GM23338 (cell line): Measurements from ENCODE around the gene UNC79. TPM values are rescaled to one million over a fixed set of nuclear protein-coding genes. Genes with fewer than 3 reads are reported as not detected.

ENCODE experiments used
- ATAC-seq: fragments of 200-7000 bp; cut with Tn5 transposase; 3 replicates; pipeline ENCODE4 v1.9.1; 2020
- DNase-seq: peaks from one replicate; pipeline ENCODE4 v3.0.0-alpha.2; 2015; ENCODE audit warnings: low spot score
- H2AFZ ChIP-seq: fragments of 200-600 bp; sonication (generic); 2 replicates; pipeline ENCODE4 v1.8.0; 2016; ENCODE audit warnings: antibody characterized with exemption, mild to moderate bottlenecking, moderate library complexity
- H3F3A ChIP-seq: fragments of 200-600 bp; sonication (generic); replicated peaks from 2 replicates; pipeline ENCODE4 v1.8.0; 2017; ENCODE audit warnings: antibody characterized with exemption, mixed run types, low read depth
- H3K27ac ChIP-seq: fragments of 200-600 bp; sonication (generic); 2 replicates; pipeline ENCODE4 v1.6.1; 2016; ENCODE audit warnings: low read depth
- H3K27me3 ChIP-seq: fragments of 200-600 bp; sonication (generic); 2 replicates; pipeline ENCODE4 v1.8.0; 2016; ENCODE audit warnings: mild to moderate bottlenecking, mixed run types, moderate library complexity; ENCODE audit not compliant: insufficient read depth
- H3K36me3 ChIP-seq: fragments of 200-600 bp; sonication (generic); 2 replicates; pipeline ENCODE4 v1.8.0; 2016; ENCODE audit warnings: mild to moderate bottlenecking; ENCODE audit not compliant: insufficient read depth
- H3K4me1 ChIP-seq: fragments of 200-600 bp; sonication (generic); 2 replicates; pipeline ENCODE4 v1.8.0; 2016; ENCODE audit warnings: mild to moderate bottlenecking, moderate library complexity; ENCODE audit not compliant: insufficient read depth
- H3K4me2 ChIP-seq: fragments of 200-600 bp; sonication (generic); 2 replicates; pipeline ENCODE4 v1.7.1; 2017; ENCODE audit warnings: mixed run types
- H3K4me3 ChIP-seq: fragments of 200-600 bp; sonication (generic); 2 replicates; pipeline ENCODE4 v1.6.1; 2016; ENCODE audit warnings: mixed run types
- H3K79me2 ChIP-seq: fragments of 200-600 bp; sonication (generic); replicated peaks from 2 replicates; pipeline ENCODE4 v1.8.0; 2017; ENCODE audit warnings: mild to moderate bottlenecking; ENCODE audit not compliant: insufficient read depth
- H3K9me2 ChIP-seq: fragments of 200-600 bp; sonication (generic); 2 replicates; pipeline ENCODE4 v1.8.0; 2017; ENCODE audit not compliant: insufficient read depth
- H4K20me1 ChIP-seq: fragments of 200-600 bp; sonication (generic); replicated peaks from 2 replicates; pipeline ENCODE4 v1.8.0; 2017; ENCODE audit warnings: mild to moderate bottlenecking; ENCODE audit not compliant: insufficient read depth
- H3K27ac Mint-ChIP-seq: 2 replicates; pipeline ENCODE4 v1.8.0; 2020; ENCODE audit warnings: inconsistent platforms, mild to moderate bottlenecking, moderate library complexity, mixed read lengths
- H3K27me3 Mint-ChIP-seq: 3 replicates; pipeline ENCODE4 v1.8.0; 2022; ENCODE audit warnings: low read depth, mild to moderate bottlenecking, moderate library complexity, mixed read lengths, inconsistent platforms; ENCODE audit not compliant: insufficient read depth, poor library complexity
- H3K36me3 Mint-ChIP-seq: 3 replicates; pipeline ENCODE4 v1.8.0; 2021; ENCODE audit warnings: low read depth, mild to moderate bottlenecking, inconsistent platforms, moderate library complexity, mixed read lengths
- H3K4me1 Mint-ChIP-seq: 3 replicates; pipeline ENCODE4 v1.8.0; 2020; ENCODE audit warnings: mild to moderate bottlenecking, inconsistent platforms, mixed read lengths
- H3K4me3 Mint-ChIP-seq: 3 replicates; pipeline ENCODE4 v1.8.0; 2021; ENCODE audit warnings: moderate library complexity, mild to moderate bottlenecking, inconsistent platforms, mixed read lengths
- H3K9me3 Mint-ChIP-seq: 3 replicates; pipeline ENCODE4 v1.8.0; 2020; ENCODE audit warnings: moderate library complexity, mild to moderate bottlenecking, inconsistent platforms, mixed read lengths
- CREB1 ChIP-seq: fragments of 250-450 bp; sonication (Bioruptor Pico); IDR thresholded peaks from 2 replicates; pipeline ENCODE4 v1.5.0; 2020; ENCODE audit warnings: low read depth, mild to moderate bottlenecking, moderate library complexity
- CTCF ChIP-seq, 2 experiments: fragments of 200-600 bp in 1 of 2; sonication (generic) in 1 of 2; conservative IDR thresholded peaks; 2 replicates each; pipeline versions ENCODE4 v1.5.1 to v1.6.1; 2016 to 2017; ENCODE audit warnings: antibody characterized with exemption in 2 of 2, low read depth in 2 of 2, mild to moderate bottlenecking in 2 of 2, moderate library complexity in 1 of 2
- ETS1 ChIP-seq: IDR thresholded peaks from 2 replicates; pipeline ENCODE4 v1.6.1; 2016; ENCODE audit warnings: antibody characterized with exemption
- EZH2 ChIP-seq: fragments of 200-600 bp; sonication (generic); IDR thresholded peaks from one replicate; pipeline ENCODE4 v1.8.0; 2017; ENCODE audit warnings: antibody characterized with exemption, mild to moderate bottlenecking, low read depth; ENCODE audit not compliant: unreplicated experiment
- EZH2phosphoT487 ChIP-seq: fragments of 200-600 bp; sonication (generic); IDR thresholded peaks from one replicate; pipeline ENCODE4 v1.8.1; 2018; ENCODE audit warnings: antibody characterized with exemption; ENCODE audit not compliant: unreplicated experiment
- NANOG ChIP-seq: IDR thresholded peaks from 2 replicates; pipeline ENCODE4 v1.6.1; 2016; ENCODE audit warnings: antibody characterized with exemption, borderline replicate concordance
- POLR2AphosphoS5 ChIP-seq: IDR thresholded peaks from 2 replicates; pipeline ENCODE4 v1.6.1; 2016; ENCODE audit warnings: antibody characterized with exemption, low read depth
- ZNF114 ChIP-seq: fragments of 250-450 bp; sonication (Bioruptor Pico); IDR thresholded peaks from 2 replicates; pipeline ENCODE4 v1.5.0; 2020; ENCODE audit warnings: mild to moderate bottlenecking, moderate library complexity
- ZNF331 ChIP-seq: fragments of 250-450 bp; sonication (Bioruptor Pico); IDR thresholded peaks from 2 replicates; pipeline ENCODE4 v1.5.0; 2020; ENCODE audit warnings: low read depth, mild to moderate bottlenecking, moderate library complexity
- polyA plus RNA-seq: library from polyadenylated mRNA; unstranded; fragments of >200 nt; fragmentation: Nextera tagmentation; extraction: Ambion mirVana; gene quantifications from 2 replicates; pipeline ENCODE4 v1.2.1, GENCODE V29; 2016
- total RNA-seq: library from RNA; depleted of rRNA; stranded (reverse); fragments of >200 nt; shearing (Covaris generic); gene quantifications from 2 replicates; pipeline ENCODE4 v1.2.3, GENCODE V29; 2014
- TF ChIP-seq, protein P1 (sequence below): IDR thresholded peaks from one replicate; pipeline ENCODE4 v1.6.1; 2018; ENCODE audit warnings: antibody characterized with exemption; ENCODE audit not compliant: unreplicated experiment

UNC79 gene
- total and polyA plus RNA-seq, 2 experiments from 2014 or later = 1.8 to 3.6 TPM

DNA sequence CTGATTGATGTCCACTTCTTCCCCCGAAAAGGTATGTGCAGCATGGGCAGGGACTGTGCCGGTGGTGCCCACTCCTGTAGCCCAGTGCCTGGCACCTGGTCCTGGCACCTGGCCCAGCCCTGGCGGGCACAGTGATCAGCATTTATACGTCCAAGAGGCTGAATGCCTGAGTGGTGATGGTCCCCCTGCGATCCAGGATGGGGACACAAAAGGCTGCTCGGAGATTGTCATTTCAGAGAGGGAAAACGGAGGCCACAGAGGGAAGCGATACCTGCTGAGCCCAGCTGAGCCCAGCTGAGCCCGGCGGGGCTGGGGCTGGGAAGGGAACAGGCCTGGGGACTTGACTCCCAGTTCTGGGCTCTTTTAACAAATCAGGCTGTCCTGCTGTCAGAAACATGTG lies 301.8 kb downstream of the UNC79 start (continued):
- TF ChIP-seq NANOG (no peak), ETS1 (no peak), ZNF331 (no peak), CTCF (conservative IDR thresholded peaks at IDR 0.05; ENCODE audit: low read depth in 2 of 2) (no peak), CREB1 (no peak), POLR2AphosphoS5 (no peak), EZH2phosphoT487 (no peak), ZNF114 (CRISPR knock-in tag) (no peak)
- TF ChIP-seq, protein P1, sequence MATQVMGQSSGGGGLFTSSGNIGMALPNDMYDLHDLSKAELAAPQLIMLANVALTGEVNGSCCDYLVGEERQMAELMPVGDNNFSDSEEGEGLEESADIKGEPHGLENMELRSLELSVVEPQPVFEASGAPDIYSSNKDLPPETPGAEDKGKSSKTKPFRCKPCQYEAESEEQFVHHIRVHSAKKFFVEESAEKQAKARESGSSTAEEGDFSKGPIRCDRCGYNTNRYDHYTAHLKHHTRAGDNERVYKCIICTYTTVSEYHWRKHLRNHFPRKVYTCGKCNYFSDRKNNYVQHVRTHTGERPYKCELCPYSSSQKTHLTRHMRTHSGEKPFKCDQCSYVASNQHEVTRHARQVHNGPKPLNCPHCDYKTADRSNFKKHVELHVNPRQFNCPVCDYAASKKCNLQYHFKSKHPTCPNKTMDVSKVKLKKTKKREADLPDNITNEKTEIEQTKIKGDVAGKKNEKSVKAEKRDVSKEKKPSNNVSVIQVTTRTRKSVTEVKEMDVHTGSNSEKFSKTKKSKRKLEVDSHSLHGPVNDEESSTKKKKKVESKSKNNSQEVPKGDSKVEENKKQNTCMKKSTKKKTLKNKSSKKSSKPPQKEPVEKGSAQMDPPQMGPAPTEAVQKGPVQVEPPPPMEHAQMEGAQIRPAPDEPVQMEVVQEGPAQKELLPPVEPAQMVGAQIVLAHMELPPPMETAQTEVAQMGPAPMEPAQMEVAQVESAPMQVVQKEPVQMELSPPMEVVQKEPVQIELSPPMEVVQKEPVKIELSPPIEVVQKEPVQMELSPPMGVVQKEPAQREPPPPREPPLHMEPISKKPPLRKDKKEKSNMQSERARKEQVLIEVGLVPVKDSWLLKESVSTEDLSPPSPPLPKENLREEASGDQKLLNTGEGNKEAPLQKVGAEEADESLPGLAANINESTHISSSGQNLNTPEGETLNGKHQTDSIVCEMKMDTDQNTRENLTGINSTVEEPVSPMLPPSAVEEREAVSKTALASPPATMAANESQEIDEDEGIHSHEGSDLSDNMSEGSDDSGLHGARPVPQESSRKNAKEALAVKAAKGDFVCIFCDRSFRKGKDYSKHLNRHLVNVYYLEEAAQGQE = no peak

- H3K4me3 Mint-ChIP-seq = no peak overlapping the region
- Histone ChIP-seq H3K79me2 (no peaks in the 10 kb centered on the region), H3K36me3 (no peaks in the 10 kb centered on the region), H4K20me1 (no peaks in the 10 kb centered on the region), H3K27ac (no peak overlapping the region), H2AFZ (no peak overlapping the region), H3K4me1 (no peaks in the 10 kb centered on the region; the same call in 1 of the 2 replicates), H3F3A (no peaks in the 10 kb centered on the region), H3K4me3 (no peak overlapping the region), H3K27me3 (no peaks in the 10 kb centered on the region), H3K4me2 (no peak overlapping the region), H3K9me2 (0 out of 2 replicates have a peak, but pooled peaks cover 3% of the 10 kb centered on the region)
- no peak for ATAC-seq
- peaks cover 11% of the 10 kb centered on the region; the same call in 2 of the 3 replicates for H3K4me1 Mint-ChIP-seq
- no peak overlapping the region for H3K27ac Mint-ChIP-seq
- TF ChIP-seq, protein P1 = no peak
- TF ChIP-seq POLR2AphosphoS5 (no peak), ZNF331 (no peak), NANOG (no peak), EZH2 (no peak), CREB1 (no peak)
- H3K27me3 Mint-ChIP-seq = peaks cover 6% of the 10 kb centered on the region
- no peaks in the 10 kb centered on the region; the same call in 2 of the 3 replicates for H3K36me3 Mint-ChIP-seq
- H3K9me3 Mint-ChIP-seq = no peaks in the 10 kb centered on the region
- no peak for DNase-seq
Measured at GRCh38 chr14:93733231-93733630, 302.5 kb downstream of the UNC79 start.
